Upper lobe of right lung (tissue), 1 donor: ENCODE results near the gene OSBPL10. TPM values are rescaled to one million over a fixed set of nuclear protein-coding genes. Genes with fewer than 3 reads are reported as not detected.

Experiments used
- ATAC-seq: fragments of 200-7000 bp; cut with Tn5 transposase; one replicate; pipeline ENCODE4 v1.9.1; 2020; ENCODE audit warnings: mild to moderate bottlenecking, moderate library complexity
- DNase-seq: peaks from one replicate; pipeline ENCODE4 v3.0.0-alpha.2; 2020
- H3K27ac ChIP-seq: fragments of 200-600 bp; one replicate; pipeline ENCODE4 v1.8.0; 2022
- H3K27me3 ChIP-seq: fragments of 200-600 bp; one replicate; pipeline ENCODE4 v1.8.0; 2022; ENCODE audit warnings: mild to moderate bottlenecking
- H3K36me3 ChIP-seq: fragments of 200-600 bp; one replicate; pipeline ENCODE4 v1.8.0; 2022
- H3K4me1 ChIP-seq: fragments of 200-600 bp; one replicate; pipeline ENCODE4 v1.8.0; 2022
- H3K4me3 ChIP-seq: fragments of 200-600 bp; one replicate; pipeline ENCODE4 v1.8.0; 2022; ENCODE audit warnings: mild to moderate bottlenecking
- H3K9me3 ChIP-seq: fragments of 200-600 bp; one replicate; pipeline ENCODE4 v1.8.0; 2022
- CTCF ChIP-seq: fragments of 200-600 bp; IDR thresholded peaks from one replicate; pipeline ENCODE4 v1.8.0; 2022; ENCODE audit warnings: antibody characterized with exemption
- intact Hi-C: fragments of 100-400 bp; cut with DNase I; formaldehyde crosslinking; loops from one replicate; pipeline ENCODE4 v1.11.0; 2022
- total RNA-seq: library from RNA; stranded (reverse); fragmentation: NEBNext Ultra II Directional; extraction: Animal tissue kit (Norgen Biotek cat#: 25700); gene quantifications from one replicate; pipeline ENCODE4 v1.2.1, GENCODE V29; 2021
- donor health status: DM: no; HTN: yes; CAD: no; lungs with severe emphysema.

Gene OSBPL10
- total RNA-seq, 1 donor from 2014 or later = 30.8 TPM

- Histone ChIP-seq H3K36me3 (no peaks in the 10 kb centered on the region), H3K9me3 (no peaks in the 10 kb centered on the region), H3K27me3 (no peaks in the 10 kb centered on the region), H3K27ac (no peak overlapping the region), H3K4me3 (no peak overlapping the region), H3K4me1 (no peaks in the 10 kb centered on the region)
- intact Hi-C loops = loop anchor here (10.0 kb wide), 1 partner anchor 139 kb away; no protein-coding TSS in a partner anchor
- DNase-seq (no peak), ATAC-seq (no peak)
- no peak for TF ChIP-seq CTCF
Observed at GRCh38 chr3:31763731-31764130, 217.3 kb downstream of the OSBPL10 start.

- no peaks in the 10 kb centered on the region for H3K4me1 ChIP-seq
- H3K27me3 ChIP-seq = no peaks in the 10 kb centered on the region
- no peak for TF ChIP-seq CTCF
- DNase-seq (no peak), ATAC-seq (no peak)
- H3K27ac ChIP-seq = no peak overlapping the region
- H3K36me3 ChIP-seq = no peaks in the 10 kb centered on the region
- no peaks in the 10 kb centered on the region for H3K9me3 ChIP-seq
- intact Hi-C loops = loop anchor here (10.0 kb wide), 1 partner anchor 138 kb away; no protein-coding TSS in a partner anchor
- no peak overlapping the region for H3K4me3 ChIP-seq
Observed at GRCh38 chr3:31762888-31763351, 218.1 kb downstream of the OSBPL10 start.

DNA sequence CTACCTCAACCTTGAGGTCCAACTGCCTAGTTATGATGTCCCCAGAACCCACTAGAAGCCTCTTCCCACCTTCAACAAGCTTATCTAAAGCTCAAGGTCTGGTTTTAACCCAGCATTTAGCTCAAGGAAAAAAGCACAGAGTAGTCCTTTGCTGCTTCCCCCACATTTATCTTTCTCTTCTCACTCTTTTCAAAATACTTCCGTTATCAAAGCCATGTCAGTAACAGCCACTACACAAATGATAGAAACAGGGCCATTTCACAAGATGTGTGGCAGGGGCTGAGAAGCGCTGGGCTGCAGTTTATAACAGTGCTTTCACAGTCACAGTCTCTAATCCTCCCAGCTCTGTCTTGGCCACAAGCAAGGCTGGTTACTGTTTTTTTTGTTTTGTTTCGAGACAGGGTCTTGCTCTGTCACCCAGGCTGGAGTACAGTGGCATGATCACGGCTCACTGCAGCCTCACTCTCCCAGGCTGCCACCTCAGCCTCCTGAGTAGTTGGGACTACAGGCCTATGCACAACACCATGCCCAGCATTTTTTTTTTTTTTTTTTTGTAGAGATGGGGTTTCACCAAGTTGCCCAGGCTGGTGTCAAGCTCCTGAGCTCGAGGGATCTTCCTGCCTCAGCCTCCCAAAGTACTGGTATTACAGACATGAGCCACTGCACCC, 218.8 kb downstream of the OSBPL10 start:
- Histone ChIP-seq H3K9me3 (no peaks in the 10 kb centered on the region), H3K4me1 (no peaks in the 10 kb centered on the region), H3K4me3 (no peak overlapping the region), H3K36me3 (no peaks in the 10 kb centered on the region), H3K27me3 (no peaks in the 10 kb centered on the region), H3K27ac (no peak overlapping the region)
- DNase-seq (no peak), ATAC-seq (no peak)
- intact Hi-C loops = loop anchor here (10.0 kb wide), 1 partner anchor 137 kb away; no protein-coding TSS in a partner anchor
- no peak for TF ChIP-seq CTCF

DNA sequence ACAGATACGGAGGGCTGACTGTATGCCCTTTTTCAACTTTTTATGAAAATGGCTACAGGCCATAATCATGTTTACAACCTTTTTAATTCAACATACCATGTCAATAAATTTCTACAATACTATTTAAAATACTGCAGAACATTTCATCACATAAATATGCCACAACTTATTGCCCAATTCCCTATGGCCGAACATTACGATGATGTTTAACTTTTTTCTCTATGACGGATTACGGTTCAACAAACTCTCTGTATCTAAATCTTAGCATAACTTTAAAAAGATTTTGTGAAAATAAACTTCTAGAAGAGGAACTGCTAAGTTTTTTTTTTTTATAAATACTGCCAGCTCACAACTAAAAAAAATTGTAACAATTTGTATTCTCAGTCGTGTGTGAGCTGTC, 220.4 kb downstream of the OSBPL10 start:
- H3K9me3 ChIP-seq = no peaks in the 10 kb centered on the region
- ATAC-seq (no peak), DNase-seq (no peak)
- intact Hi-C loops = loop anchor here (10.0 kb wide), 1 partner anchor 136 kb away; no protein-coding TSS in a partner anchor
- H3K4me3 ChIP-seq = no peak overlapping the region
- no peak for TF ChIP-seq CTCF
- no peaks in the 10 kb centered on the region for H3K36me3 ChIP-seq
- no peak overlapping the region for H3K27ac ChIP-seq
- peaks cover 6% of the 10 kb centered on the region for H3K4me1 ChIP-seq
- no peaks in the 10 kb centered on the region for H3K27me3 ChIP-seq

DNA sequence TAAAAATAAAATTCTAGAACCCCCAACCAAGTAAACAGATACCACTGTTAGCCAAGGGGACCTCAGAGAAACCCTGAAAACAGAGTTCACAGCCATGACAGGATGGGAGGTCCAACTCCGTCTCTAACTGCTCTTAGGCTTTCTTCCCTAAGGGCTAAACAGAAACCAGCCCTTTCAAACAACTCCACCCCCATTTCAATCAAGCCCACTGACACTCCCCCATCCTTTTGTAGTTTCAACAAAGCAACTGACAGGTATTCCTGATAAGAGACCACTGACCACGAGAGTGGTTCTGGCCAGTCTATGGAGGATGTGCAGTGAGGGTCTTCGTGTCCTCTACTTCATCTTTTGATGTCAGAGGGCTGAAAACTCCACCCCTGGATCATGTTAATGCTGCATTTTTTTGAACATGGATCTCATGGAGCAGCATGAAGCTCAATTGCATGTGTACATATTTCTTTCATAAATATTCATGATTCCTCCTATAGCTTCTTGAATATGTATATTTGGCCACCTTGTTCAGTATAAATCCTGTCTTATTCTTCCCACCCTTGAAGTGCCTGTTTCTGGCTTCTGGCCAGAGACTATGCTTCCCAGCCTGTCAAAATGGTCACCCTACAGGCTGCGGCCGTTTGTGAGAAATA, 222.6 kb downstream of the OSBPL10 start:
- Histone ChIP-seq H3K27ac (no peak overlapping the region), H3K36me3 (no peaks in the 10 kb centered on the region), H3K27me3 (no peaks in the 10 kb centered on the region), H3K4me3 (no peak overlapping the region), H3K4me1 (peaks cover 12% of the 10 kb centered on the region), H3K9me3 (no peaks in the 10 kb centered on the region)
- intact Hi-C loops = no loop called here
- DNase-seq (no peak), ATAC-seq (no peak)
- no peak for TF ChIP-seq CTCF
